Stimulated activated CD8-positive, alpha-beta memory T cell treated with anti-CD3 and anti-CD28 coated beads, Interleukin-7, amount 100 ng/mL, for 48 hours (primary cell): ENCODE measurements around the gene USP9X.
A peak's percentile ranks its signal among the peaks of the same experiment; 100 is the strongest.
"Not testable (repeated sequence)": the region's sequence is repeated elsewhere in the genome, so short reads cannot be mapped to it uniquely, and the experiment has no call there.

ENCODE experiments used
- DNase-seq, 2 donors: peaks; one replicate each; pipeline ENCODE4 v3.0.0-alpha.2; 2020; ENCODE audit warnings: low read depth in 1 of 2; ENCODE audit errors: extremely low read depth in 1 of 2

The USP9X gene

DNA sequence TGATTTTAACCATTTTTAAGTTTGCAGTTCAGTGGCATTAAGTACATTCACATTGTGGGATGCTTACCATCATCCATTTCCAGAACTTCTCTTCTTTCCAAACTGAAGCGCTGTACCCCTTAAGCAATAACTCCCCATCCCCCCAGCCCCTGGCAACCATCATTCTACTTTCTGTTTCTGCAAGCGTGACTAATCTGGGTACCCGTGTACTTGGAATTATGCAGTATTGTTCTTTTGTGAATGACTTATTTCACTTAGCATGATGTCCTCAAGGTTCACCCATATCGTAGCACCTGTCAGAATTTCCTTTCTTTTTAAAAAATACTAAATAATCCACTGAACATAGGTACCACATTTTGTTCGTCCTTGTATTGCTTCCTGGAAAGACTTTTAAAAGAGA lies 32.9 kb downstream of the USP9X start:
- DNase-seq: peak in 1 of 2 donors; percentile 28

- no peak for DNase-seq
These were observed 34.6 kb downstream of the USP9X start for GRCh38 chrX:41119803-41120202.

DNA sequence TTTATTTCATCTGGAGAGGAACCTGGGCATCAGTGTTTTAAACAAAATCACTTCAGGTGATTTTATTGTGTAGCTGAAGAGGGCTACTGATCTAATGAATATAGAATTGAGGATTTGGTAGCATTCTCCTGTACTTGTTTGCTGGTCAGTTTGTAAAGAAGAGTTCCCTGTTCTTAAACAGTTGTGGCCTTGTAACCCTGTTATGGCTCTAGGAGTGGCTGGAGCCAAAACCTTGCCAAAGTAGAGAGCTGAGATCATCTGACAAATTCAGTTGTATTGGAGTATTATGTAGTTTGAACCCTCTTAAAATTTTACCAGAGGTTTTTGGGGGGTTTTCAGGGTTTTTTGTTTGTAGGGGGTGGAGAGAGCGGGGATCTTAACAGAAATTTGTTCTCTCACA lies 36.5 kb downstream of the USP9X start:
- DNase-seq: no peak

GRCh38 chrX:41122664-41123257 lies 37.5 kb downstream of the USP9X start:
- DNase-seq: no peak

GRCh38 chrX:41127477-41128192 lies 42.4 kb downstream of the USP9X start:
- no peak for DNase-seq

DNA sequence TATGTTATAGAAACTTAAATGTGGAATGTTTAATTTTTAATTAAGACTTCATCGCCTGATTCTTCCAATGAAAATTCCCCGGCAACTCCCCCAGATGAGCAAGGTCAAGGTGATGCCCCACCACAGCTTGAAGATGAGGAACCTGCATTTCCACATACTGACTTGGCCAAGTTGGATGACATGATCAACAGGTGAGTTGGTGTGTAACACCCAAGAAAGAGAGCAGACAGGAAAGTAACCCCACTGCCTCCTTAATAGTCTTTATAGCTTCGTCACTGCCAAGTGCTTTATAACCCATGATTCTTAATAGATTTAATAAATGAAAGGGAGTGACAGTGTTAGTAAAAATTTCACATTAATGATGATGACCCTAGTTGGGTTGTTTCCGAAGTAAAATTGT lies 43.7 kb downstream of the USP9X start:
- DNase-seq: no peak

DNA sequence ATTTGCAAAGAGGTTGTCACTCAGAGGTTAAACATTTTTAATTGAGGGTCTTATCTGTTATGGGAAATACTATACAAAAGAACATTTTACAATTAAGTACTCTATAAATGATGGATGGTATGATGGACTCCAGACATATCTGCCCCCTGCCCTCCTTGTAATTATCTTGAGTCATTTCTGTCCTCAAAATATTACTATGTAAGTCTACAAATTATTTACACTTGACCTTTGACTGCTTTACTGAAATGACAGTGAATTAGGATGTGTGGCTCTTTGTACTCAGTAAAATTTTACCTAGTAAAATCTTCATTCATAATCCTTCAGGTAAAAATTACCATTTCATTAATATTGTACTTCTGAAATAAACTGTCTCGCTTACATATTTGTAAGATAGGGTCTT lies 46.5 kb downstream of the USP9X start:
- DNase-seq: no peak

- DNase-seq: no peak
These were observed 48.3 kb downstream of the USP9X start for GRCh38 chrX:41133551-41133950.

GRCh38 chrX:41137589-41137988 lies 52.3 kb downstream of the USP9X start:
- DNase-seq: no peak

DNA sequence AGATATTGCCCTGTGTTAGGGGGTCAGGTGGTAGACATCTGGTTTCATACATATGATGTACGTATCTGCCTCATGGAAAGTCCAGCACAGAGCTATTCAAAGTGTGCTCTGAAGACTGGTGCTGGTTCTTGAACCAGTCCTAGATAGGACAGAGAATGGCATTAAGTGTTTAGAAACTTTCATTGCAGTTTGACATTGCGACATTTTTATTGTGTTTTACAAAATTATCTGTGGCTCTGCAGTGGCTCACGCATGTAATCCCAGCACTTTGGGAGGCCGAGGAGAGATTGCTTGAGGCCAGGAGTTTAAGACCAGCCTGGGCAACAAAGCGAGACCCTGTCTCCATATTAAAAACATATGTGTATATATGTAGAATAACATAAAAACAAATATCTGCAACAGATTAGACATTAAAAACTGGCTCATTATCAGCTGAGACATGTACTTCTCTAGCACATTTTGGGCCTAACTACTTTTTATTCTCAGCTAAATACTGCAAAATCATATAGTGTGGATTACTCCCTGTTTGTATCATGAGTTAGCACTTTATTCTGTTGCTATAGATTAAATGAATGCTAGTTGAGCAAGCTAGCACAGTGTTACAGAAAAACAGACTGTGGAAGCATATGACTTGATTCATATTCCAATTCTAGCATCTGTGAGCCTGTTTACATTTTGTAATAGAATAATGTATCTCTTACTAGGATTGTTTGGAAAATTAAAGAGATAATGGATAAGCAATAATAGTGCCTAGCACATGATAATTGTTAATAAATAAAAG lies 57.1 kb downstream of the USP9X start:
- DNase-seq: no peak

DNA sequence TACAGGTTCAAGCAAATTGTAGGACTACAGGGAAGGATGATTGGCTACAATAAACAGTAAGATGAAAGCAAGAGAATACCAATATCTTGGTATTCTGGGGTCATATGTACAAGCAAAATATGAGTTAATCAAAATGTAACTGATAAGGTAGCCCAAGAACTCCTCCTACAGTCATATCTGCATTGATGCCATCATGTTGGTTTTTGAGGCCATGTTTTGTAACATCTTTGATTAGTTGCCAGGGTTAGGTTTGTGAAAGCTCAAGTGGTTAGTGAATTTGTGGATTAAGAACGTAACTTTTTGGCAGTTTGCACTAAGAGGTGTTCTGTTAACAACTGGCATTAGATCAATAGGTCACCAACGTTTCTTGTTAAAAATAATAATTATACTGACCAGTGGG lies 59.6 kb downstream of the USP9X start:
- no peak for DNase-seq

DNA sequence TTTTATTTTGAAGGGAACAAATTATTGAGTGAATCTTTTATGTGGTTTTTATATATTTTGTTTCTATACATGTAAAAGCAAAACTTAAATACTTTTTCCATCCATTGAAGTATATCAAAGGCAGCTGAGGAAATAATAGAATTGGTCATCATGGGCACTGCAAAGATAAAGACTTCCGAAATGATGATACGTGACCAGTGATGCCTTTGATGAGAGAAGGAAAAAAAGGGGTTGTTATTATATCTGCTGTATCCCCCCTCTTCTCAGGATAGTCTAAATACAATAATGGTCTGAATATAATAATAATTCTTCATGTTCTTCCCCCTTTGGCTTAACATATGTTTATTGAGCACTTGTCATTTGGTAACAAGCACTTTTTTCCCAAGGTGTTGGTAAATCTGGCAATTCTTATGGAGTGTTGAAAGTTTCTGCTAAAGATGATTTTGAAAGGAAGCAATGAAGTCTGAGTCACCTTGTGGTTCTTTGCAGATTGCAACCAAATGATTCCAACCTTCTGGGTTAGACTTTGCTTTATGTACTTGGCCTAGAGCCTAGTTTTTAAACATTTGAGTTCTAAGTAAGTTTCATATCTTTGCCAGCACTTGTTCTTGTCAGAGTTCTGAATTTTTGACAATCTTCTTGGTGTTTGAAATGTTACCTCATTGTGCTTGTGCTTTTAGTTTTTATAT lies 60.8 kb downstream of the USP9X start:
- DNase-seq: no peak

- no peak for DNase-seq
These were observed 63.3 kb downstream of the USP9X start for GRCh38 chrX:41148553-41148952.

- DNase-seq: no peak
These were observed 64.8 kb downstream of the USP9X start for GRCh38 chrX:41150043-41150442.

DNA sequence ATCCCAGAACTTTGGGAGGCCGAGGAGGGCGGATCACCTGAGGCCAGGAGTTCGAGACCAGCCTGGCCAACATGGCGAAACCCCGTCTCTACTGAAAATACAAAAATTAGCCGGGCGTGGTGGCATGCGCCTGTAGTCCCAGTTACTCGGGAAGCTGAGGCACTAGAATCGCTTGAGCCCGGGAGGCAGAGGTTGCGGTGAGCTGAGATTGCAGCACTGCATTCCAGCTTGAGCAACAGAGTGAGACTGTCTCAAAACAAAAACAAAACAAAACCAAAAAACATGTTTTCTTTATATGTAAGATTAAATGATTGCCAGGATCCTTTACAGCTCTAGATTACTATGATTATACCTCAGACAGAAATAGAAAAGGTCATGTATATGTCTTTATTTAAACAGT lies 66.5 kb downstream of the USP9X start:
- not testable (repeated sequence) for DNase-seq

DNA sequence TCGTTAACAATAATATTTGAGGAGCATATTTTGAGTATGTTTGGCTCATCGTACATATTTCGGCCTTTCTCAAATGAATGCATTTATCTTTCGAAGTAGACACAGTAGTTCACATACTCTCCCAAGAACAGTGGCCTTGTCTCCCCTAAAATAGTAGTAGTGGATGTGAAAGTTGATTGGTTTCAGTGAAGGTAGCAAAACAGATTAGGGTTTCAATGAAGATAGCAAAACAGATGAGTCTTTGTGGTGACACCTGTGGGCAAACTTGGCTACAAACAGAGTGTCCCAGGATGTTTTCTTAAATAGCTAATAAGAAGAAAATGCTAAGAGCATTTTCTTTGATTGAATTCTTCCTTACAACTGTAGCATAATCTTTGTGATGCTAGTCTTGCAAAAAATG lies 67.0 kb downstream of the USP9X start:
- DNase-seq: no peak

- DNase-seq: no peak
These were observed 68.2 kb downstream of the USP9X start for GRCh38 chrX:41153448-41153847.

- no peak for DNase-seq
These were observed 68.7 kb downstream of the USP9X start for GRCh38 chrX:41153957-41154356.

GRCh38 chrX:41164449-41164848 lies 79.2 kb downstream of the USP9X start:
- DNase-seq: no peak

GRCh38 chrX:41167888-41168287 lies 82.6 kb downstream of the USP9X start:
- no peak for DNase-seq

- DNase-seq: no peak
These were observed 91.0 kb downstream of the USP9X start for GRCh38 chrX:41176263-41176662.
